ENCODE data around the gene SLC25A14. TPM values are rescaled to one million over a fixed set of nuclear protein-coding genes. Genes with fewer than 3 reads are reported as not detected.

The SLC25A14 gene
- total RNA-seq, 1 experiment from 2014 or later = 13.1 TPM

GRCh38 chrX:130385520-130385919, 45.8 kb downstream of the SLC25A14 start, which contains the start of gene GPR119:
Gene GPR119 (minus strand): TSS chrX:130385674. CDS start chrX:130385447, 227 bp downstream.
- H3K4me2 ChIP-seq (ENCODE audit: low read length) = no peak within 1 kb of the TSS
- H3K4me1 ChIP-seq (ENCODE audit: control insufficient read depth in 1 of 2, insufficient read depth in 2 of 2, low read length in 2 of 2) = no peaks in the 10 kb centered on the region
- H3K27me3 ChIP-seq (ENCODE audit: insufficient read depth, low read length) = no peaks in the 10 kb centered on the region
- no TSS peak for BruUV-seq (replicated peaks)
- H3K36me3 ChIP-seq (ENCODE audit: control insufficient read depth in 1 of 2, insufficient read depth in 2 of 2, low read length in 2 of 2) = no peaks in the 10 kb centered on the region
- CTCF ChIA-PET = no interaction called here
- H3K79me2 ChIP-seq (ENCODE audit: insufficient read depth, low read length) = no peaks in the 10 kb centered on the region
- intact Hi-C loops (cut with micrococcal nuclease) = no loop called here
- H3K9me2 ChIP-seq (ENCODE audit: insufficient read depth) = no peaks in the 10 kb centered on the region
- TF ChIP-seq ZNF274 (IDR thresholded peaks at IDR 0.05; ENCODE audit: low read depth, low read length) = no peak
- no peak for TF ChIP-seq CEBPB (IDR thresholded peaks at IDR 0.05; ENCODE audit: low read depth)
- no peak for TF ChIP-seq SIN3A (IDR thresholded peaks at IDR 0.05; ENCODE audit: low read depth)
- no peaks in the 10 kb centered on the region for H3K9me3 ChIP-seq (ENCODE audit: control insufficient read depth in 1 of 2, insufficient read depth in 1 of 2, low read depth in 1 of 2, low read length in 2 of 2)
- no peak for DNase-seq (ENCODE audit: low read depth, low spot score)
- RAD21 ChIA-PET (ENCODE audit: low non-redundant PET in 1 of 2, low total read pairs in 2 of 2, uncharacterized antibody in 2 of 2, unreplicated experiment in 2 of 2) = no interaction called here
- no peak within 1 kb of the TSS for H2AFZ ChIP-seq (ENCODE audit: low read depth, low read length, poor library complexity, severe bottlenecking)
- H3K9ac ChIP-seq (ENCODE audit: low read length) = no peak within 1 kb of the TSS
- no peaks in the 10 kb centered on the region for H4K20me1 ChIP-seq (ENCODE audit: insufficient read depth)
- no peak for ATAC-seq
- POLR2A ChIA-PET = no interaction called here
- no peak within 1 kb of the TSS for H3K4me3 ChIP-seq (replicated peaks in 1 of 2; ENCODE audit: low read depth in 1 of 2, low read length in 2 of 2)
- H3K27ac ChIP-seq (ENCODE audit: low read depth, low read length) = no peak within 1 kb of the TSS

GRCh38 chrX:130386408-130386808, 46.7 kb downstream of the SLC25A14 start:
- Histone ChIP-seq H3K36me3 (ENCODE audit: control insufficient read depth in 1 of 2, insufficient read depth in 2 of 2, low read length in 2 of 2) (no peaks in the 10 kb centered on the region), H3K4me2 (ENCODE audit: low read length) (no peak overlapping the region), H3K27me3 (ENCODE audit: insufficient read depth, low read length) (no peaks in the 10 kb centered on the region), H3K9ac (ENCODE audit: low read length) (no peak overlapping the region), H3K4me1 (ENCODE audit: control insufficient read depth in 1 of 2, insufficient read depth in 2 of 2, low read length in 2 of 2) (no peaks in the 10 kb centered on the region), H3K27ac (ENCODE audit: low read depth, low read length) (no peak overlapping the region), H3K9me2 (ENCODE audit: insufficient read depth) (no peaks in the 10 kb centered on the region), H3K4me3 (replicated peaks in 1 of 2; ENCODE audit: low read depth in 1 of 2, low read length in 2 of 2) (no peak overlapping the region), H3K9me3 (ENCODE audit: control insufficient read depth in 1 of 2, insufficient read depth in 1 of 2, low read depth in 1 of 2, low read length in 2 of 2) (no peaks in the 10 kb centered on the region), H2AFZ (ENCODE audit: low read depth, low read length, poor library complexity, severe bottlenecking) (no peak overlapping the region), H3K79me2 (ENCODE audit: insufficient read depth, low read length) (no peaks in the 10 kb centered on the region), H4K20me1 (ENCODE audit: insufficient read depth) (no peaks in the 10 kb centered on the region)
- CTCF ChIA-PET = no interaction called here
- POLR2A ChIA-PET = no interaction called here
- no peak for TF ChIP-seq EGR1 (IDR thresholded peaks at IDR 0.05; ENCODE audit: low read depth)
- TF ChIP-seq ZFX (IDR thresholded peaks at IDR 0.05) = no peak
- no peak for TF ChIP-seq ELF1 (IDR thresholded peaks at IDR 0.05; ENCODE audit: borderline replicate concordance, low read depth)
- no peak for TF ChIP-seq JUND (IDR thresholded peaks at IDR 0.05)
- no peak for TF ChIP-seq POLR2AphosphoS5 (IDR thresholded peaks at IDR 0.05; ENCODE audit: low read depth, low read length)
- no peak for TF ChIP-seq EZH2phosphoT487 (IDR thresholded peaks at IDR 0.05; ENCODE audit: borderline replicate concordance)
- TF ChIP-seq SIN3A (IDR thresholded peaks at IDR 0.05; ENCODE audit: low read depth) = no peak
- no peak for TF ChIP-seq YY1 (IDR thresholded peaks at IDR 0.05; ENCODE audit: extremely low read depth, insufficient replicate concordance, low read depth, low read length)
- DNase-seq (ENCODE audit: low read depth, low spot score) (no peak), ATAC-seq (no peak)
- intact Hi-C loops (cut with micrococcal nuclease) = no loop called here
- no TSS peak for BruUV-seq (replicated peaks)
- RAD21 ChIA-PET (ENCODE audit: low non-redundant PET in 1 of 2, low total read pairs in 2 of 2, uncharacterized antibody in 2 of 2, unreplicated experiment in 2 of 2) = no interaction called here
